Activated CD8-positive, alpha-beta T cell treated with anti-CD3 and anti-CD28 coated beads for 36 hours (primary cell): Measurements from ENCODE around the gene PLA2G4E. TPM values are rescaled to one million over a fixed set of nuclear protein-coding genes. Genes with fewer than 3 reads are reported as not detected.

Source experiments
- ATAC-seq: fragments of 200-7000 bp; cut with Tn5 transposase; one replicate; pipeline ENCODE4 v1.10.0; 2021; ENCODE audit warnings: mild to moderate bottlenecking, moderate library complexity
- CTCF ChIA-PET: fragments of 350-600 bp; sonication (Branson Sonifier 250); formaldehyde crosslinking; loops from one replicate; lab custom pipeline; 2021; ENCODE audit warnings: antibody characterized with exemption; lab: Charles Lee
- POLR2A ChIA-PET: fragments of 350-600 bp; sonication (Branson Sonifier 250); formaldehyde crosslinking; loops from one replicate; lab custom pipeline; 2021; ENCODE audit warnings: antibody characterized with exemption; lab: Charles Lee
- DNase-seq: peaks from one replicate; pipeline ENCODE4 v3.0.0-alpha.2; 2020
- H3K27ac Mint-ChIP-seq: one replicate; pipeline ENCODE4 v1.8.0; 2021; ENCODE audit warnings: mild to moderate bottlenecking, mixed read lengths
- H3K27me3 Mint-ChIP-seq: one replicate; pipeline ENCODE4 v1.8.0; 2021; ENCODE audit warnings: mixed read lengths
- H3K36me3 Mint-ChIP-seq: one replicate; pipeline ENCODE4 v1.8.0; 2021; ENCODE audit warnings: low read depth, mixed read lengths
- H3K4me1 Mint-ChIP-seq: one replicate; pipeline ENCODE4 v1.8.0; 2021; ENCODE audit warnings: low read depth, mixed read lengths
- H3K4me3 Mint-ChIP-seq: one replicate; pipeline ENCODE4 v1.8.0; 2021; ENCODE audit warnings: mild to moderate bottlenecking, moderate library complexity, mixed read lengths
- H3K9me3 Mint-ChIP-seq: one replicate; pipeline ENCODE4 v1.8.0; 2021; ENCODE audit warnings: mixed read lengths
- intact Hi-C: fragments of 100-400 bp; cut with micrococcal nuclease; formaldehyde crosslinking; loops from one replicate; pipeline ENCODE4 v1.10.0; 2022
- total RNA-seq, 2 experiments: library from RNA; stranded (reverse); gene quantifications; one replicate each; pipeline ENCODE4 v1.2.3, GENCODE V29; 2021
- TF ChIP-seq, protein P1 (sequence below): fragments of 200-600 bp; IDR thresholded peaks from one replicate; pipeline ENCODE4 v1.8.0; 2022; ENCODE audit warnings: antibody characterized with exemption, mild to moderate bottlenecking

Gene PLA2G4E
- total RNA-seq, 2 experiments from 2014 or later = not detected

DNA sequence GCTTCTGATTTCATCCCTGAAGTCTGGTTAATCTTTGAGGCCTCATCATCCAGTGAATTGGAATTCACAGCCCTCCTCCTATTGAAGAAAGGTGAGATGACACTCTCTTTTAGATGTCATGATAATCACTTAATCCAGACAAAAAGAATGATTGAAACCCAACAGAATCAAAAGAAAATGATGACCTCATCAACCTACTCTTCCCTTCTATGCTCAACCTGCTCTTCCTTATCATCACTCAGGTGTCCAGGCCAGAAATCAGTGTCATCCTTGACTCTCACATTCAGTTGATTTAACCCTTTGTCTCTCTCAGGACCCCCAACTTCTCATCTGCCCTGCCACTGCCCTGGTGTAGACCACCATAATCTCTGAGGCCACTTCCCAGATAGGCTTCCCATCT lies 11.8 kb downstream of the PLA2G4E start:
- Mint-ChIP-seq H3K4me3 (no peak overlapping the region), H3K27me3 (no peaks in the 10 kb centered on the region), H3K27ac (no peak overlapping the region), H3K9me3 (no peaks in the 10 kb centered on the region), H3K4me1 (peaks cover 11% of the 10 kb centered on the region), H3K36me3 (no peaks in the 10 kb centered on the region)
- DNase-seq = no peak
- CTCF ChIA-PET = interaction anchor here (0.8 kb wide), 1 partner anchor 20 kb away, joined by 3 read pairs; no protein-coding TSS in a partner anchor
- POLR2A ChIA-PET = no interaction called here
- TF ChIP-seq, protein P1, sequence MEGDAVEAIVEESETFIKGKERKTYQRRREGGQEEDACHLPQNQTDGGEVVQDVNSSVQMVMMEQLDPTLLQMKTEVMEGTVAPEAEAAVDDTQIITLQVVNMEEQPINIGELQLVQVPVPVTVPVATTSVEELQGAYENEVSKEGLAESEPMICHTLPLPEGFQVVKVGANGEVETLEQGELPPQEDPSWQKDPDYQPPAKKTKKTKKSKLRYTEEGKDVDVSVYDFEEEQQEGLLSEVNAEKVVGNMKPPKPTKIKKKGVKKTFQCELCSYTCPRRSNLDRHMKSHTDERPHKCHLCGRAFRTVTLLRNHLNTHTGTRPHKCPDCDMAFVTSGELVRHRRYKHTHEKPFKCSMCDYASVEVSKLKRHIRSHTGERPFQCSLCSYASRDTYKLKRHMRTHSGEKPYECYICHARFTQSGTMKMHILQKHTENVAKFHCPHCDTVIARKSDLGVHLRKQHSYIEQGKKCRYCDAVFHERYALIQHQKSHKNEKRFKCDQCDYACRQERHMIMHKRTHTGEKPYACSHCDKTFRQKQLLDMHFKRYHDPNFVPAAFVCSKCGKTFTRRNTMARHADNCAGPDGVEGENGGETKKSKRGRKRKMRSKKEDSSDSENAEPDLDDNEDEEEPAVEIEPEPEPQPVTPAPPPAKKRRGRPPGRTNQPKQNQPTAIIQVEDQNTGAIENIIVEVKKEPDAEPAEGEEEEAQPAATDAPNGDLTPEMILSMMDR = no peak
- ATAC-seq = no peak
- intact Hi-C loops = no loop called here

DNA sequence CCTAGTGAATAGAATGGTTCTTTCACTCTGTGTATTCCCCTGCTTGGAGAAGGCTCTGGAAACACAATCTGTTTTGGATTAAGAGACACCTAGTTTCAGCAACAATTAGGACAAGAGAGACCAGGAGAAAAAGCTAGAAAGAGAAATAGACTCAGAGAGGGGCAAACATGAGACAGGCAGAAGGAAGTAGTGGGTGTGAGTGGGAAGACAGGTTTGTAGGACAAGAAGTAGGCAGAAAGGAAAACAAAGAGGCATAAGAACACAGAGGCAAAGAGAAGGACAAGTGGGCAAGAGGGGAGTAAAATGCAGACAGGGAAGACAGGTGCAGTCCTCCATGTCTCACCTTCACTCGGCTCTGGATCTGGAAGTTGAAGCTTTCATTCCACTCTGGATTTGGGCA lies 13.5 kb downstream of the PLA2G4E start:
- Mint-ChIP-seq H3K27ac (no peak overlapping the region), H3K9me3 (no peaks in the 10 kb centered on the region), H3K36me3 (no peaks in the 10 kb centered on the region), H3K4me1 (peaks cover 11% of the 10 kb centered on the region), H3K4me3 (no peak overlapping the region), H3K27me3 (no peaks in the 10 kb centered on the region)
- DNase-seq (no peak), ATAC-seq (no peak)
- TF ChIP-seq, protein P1 = no peak
- intact Hi-C loops = no loop called here
- ChIA-PET POLR2A (no interaction called here), CTCF (interaction anchor here (0.7 to 1.6 kb wide), 2 partner anchors 77 to 103 kb away, joined by 3 to 4 read pairs; no protein-coding TSS in a partner anchor)

DNA sequence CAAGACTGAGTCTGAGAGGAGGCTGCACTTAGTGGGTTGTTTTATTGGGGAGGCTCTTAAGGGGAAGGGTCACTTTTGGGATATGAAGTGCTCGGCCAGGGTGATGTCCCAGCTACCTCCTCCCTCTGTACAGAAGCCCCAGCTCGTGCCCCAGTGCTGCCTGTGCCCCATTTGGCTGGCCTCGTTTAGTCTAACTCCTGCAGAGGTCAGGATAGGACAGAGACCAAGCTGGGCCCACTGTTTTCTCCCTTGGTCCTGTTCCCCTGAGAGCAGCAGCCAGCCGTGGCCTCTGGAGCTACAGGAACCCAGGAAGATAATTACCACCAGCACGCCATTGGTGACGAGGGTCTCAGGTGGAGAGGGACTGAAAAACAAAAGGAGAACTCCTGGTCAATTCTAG lies 18.5 kb downstream of the PLA2G4E start:
- Mint-ChIP-seq H3K4me1 (peaks cover 6% of the 10 kb centered on the region), H3K27ac (no peak overlapping the region), H3K36me3 (no peaks in the 10 kb centered on the region), H3K4me3 (no peak overlapping the region), H3K9me3 (no peaks in the 10 kb centered on the region), H3K27me3 (no peaks in the 10 kb centered on the region)
- CTCF ChIA-PET = interaction anchor here (0.9 to 1.4 kb wide), 3 partner anchors 13 to 54 kb away, joined by 3 to 8 read pairs (median 3); partner anchors contain the start of gene EHD4
- DNase-seq (no peak), ATAC-seq (no peak)
- TF ChIP-seq, protein P1 = no peak
- POLR2A ChIA-PET = no interaction called here
- intact Hi-C loops = no loop called here

DNA sequence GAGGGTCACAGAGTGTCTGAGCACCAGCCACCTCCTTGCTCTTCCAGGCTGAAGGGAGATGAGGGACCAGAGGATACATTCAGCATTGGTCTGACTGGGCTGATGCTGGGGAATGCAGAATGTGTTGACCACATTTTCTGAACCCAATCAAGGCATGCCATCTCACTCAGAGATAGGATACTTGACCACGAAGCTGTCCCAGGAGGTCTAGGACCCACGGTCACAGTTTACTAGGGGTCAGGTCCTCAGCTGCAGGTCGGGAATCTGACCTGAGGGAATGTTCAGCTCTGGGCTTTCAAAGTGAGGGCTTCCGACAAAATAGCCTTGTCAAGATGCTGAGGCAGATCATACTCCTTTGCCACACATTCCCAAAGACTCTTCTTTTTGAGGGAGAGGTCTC lies 19.6 kb downstream of the PLA2G4E start:
- no peaks in the 10 kb centered on the region for H3K27me3 Mint-ChIP-seq
- ATAC-seq (no peak), DNase-seq (no peak)
- TF ChIP-seq, protein P1 = no peak
- ChIA-PET POLR2A (no interaction called here), CTCF (interaction anchor here (0.9 to 1.5 kb wide), 2 partner anchors 11 to 55 kb away, joined by 3 to 6 read pairs; no protein-coding TSS in a partner anchor)
- no peak overlapping the region for H3K27ac Mint-ChIP-seq
- H3K9me3 Mint-ChIP-seq = no peaks in the 10 kb centered on the region
- no peak overlapping the region for H3K4me3 Mint-ChIP-seq
- H3K36me3 Mint-ChIP-seq = no peaks in the 10 kb centered on the region
- peaks cover 5% of the 10 kb centered on the region for H3K4me1 Mint-ChIP-seq
- intact Hi-C loops = no loop called here
